Activated CD4-positive, alpha-beta T cell treated with anti-CD3 and anti-CD28 coated beads, Interleukin-2, Interleukin-6, amounts not matched to agents 100 ng/mL and 50 ng/mL, durations not matched to agents 16 hours and 8 hours (primary cell): ENCODE data around the gene SLC22A5.
"Not testable (repeated sequence)": the region's sequence is repeated elsewhere in the genome, so short reads cannot be mapped to it uniquely, and the experiment has no call there.

Experiments used
- DNase-seq: peaks from one replicate; pipeline ENCODE4 v3.0.0-alpha.2; 2020

Gene SLC22A5

GRCh38 chr5:132388244-132389050 lies 18.9 kb downstream of the SLC22A5 start:
- no peak for DNase-seq

- DNase-seq: no peak
Observed at GRCh38 chr5:132389051-132389331, 19.5 kb downstream of the SLC22A5 start.

GRCh38 chr5:132389585-132390286 lies 20.2 kb downstream of the SLC22A5 start:
- peak; percentile 48 for DNase-seq

- DNase-seq: no peak
Observed at GRCh38 chr5:132391247-132391646, 21.7 kb downstream of the SLC22A5 start.

GRCh38 chr5:132391870-132392269 lies 22.4 kb downstream of the SLC22A5 start:
- DNase-seq: no peak

GRCh38 chr5:132392411-132392810 lies 22.9 kb downstream of the SLC22A5 start:
- no peak for DNase-seq

- DNase-seq: no peak
Observed at GRCh38 chr5:132392978-132393825, 23.7 kb downstream of the SLC22A5 start.

GRCh38 chr5:132394667-132395259 lies 25.3 kb downstream of the SLC22A5 start:
- no peak for DNase-seq

GRCh38 chr5:132396589-132397031 lies 27.1 kb downstream of the SLC22A5 start:
- DNase-seq: no peak

GRCh38 chr5:132397224-132397623 lies 27.7 kb downstream of the SLC22A5 start:
- no peak for DNase-seq

GRCh38 chr5:132397936-132398675 lies 28.6 kb downstream of the SLC22A5 start:
- not testable (repeated sequence) for DNase-seq

GRCh38 chr5:132404041-132404440 lies 34.5 kb downstream of the SLC22A5 start:
- not testable (repeated sequence) for DNase-seq

- DNase-seq: no peak
Observed at GRCh38 chr5:132405646-132406045, 36.1 kb downstream of the SLC22A5 start.

- DNase-seq: no peak
Observed at GRCh38 chr5:132406144-132406783, 36.8 kb downstream of the SLC22A5 start.

- no peak for DNase-seq
Observed at GRCh38 chr5:132407970-132408369, 38.5 kb downstream of the SLC22A5 start.

GRCh38 chr5:132408456-132408855 lies 38.9 kb downstream of the SLC22A5 start:
- DNase-seq: no peak

GRCh38 chr5:132408965-132409364 lies 39.5 kb downstream of the SLC22A5 start:
- DNase-seq: no peak

- peak; percentile 90 for DNase-seq
Observed at GRCh38 chr5:132410451-132411303, 41.2 kb downstream of the SLC22A5 start.

- DNase-seq: peak; percentile 42
Observed at GRCh38 chr5:132411304-132412013, 41.9 kb downstream of the SLC22A5 start.

- DNase-seq: no peak
Observed at GRCh38 chr5:132413567-132413966, 44.1 kb downstream of the SLC22A5 start.
